ENCODE results near the gene CDCA7.
"Not testable (repeated sequence)": the region's sequence is repeated elsewhere in the genome, so short reads cannot be mapped to it uniquely, and the experiment has no call there.

CDCA7 gene

GRCh38 chr2:173354582-173355131 is at the start of gene CDCA7:
TSS of gene CDCA7 (plus strand) at chr2:173354872. CDS start at chr2:173354964, 92 bp downstream.
- Histone ChIP-seq H3K9me3 (ENCODE audit: insufficient read depth, low read length) (no peaks in the 10 kb centered on the region), H3K9ac (ENCODE audit: insufficient read length, low read depth) (peak within 1 kb of the TSS; percentile 98), H3K36me3 (ENCODE audit: insufficient read depth, insufficient read length, low read length) (peaks cover 30% of the 10 kb centered on the region), H3K4me1 (ENCODE audit: insufficient read depth, insufficient read length) (no peaks in the 10 kb centered on the region), H3K27me3 (ENCODE audit: insufficient read depth, insufficient read length) (no peaks in the 10 kb centered on the region), H3K4me3 (ENCODE audit: insufficient read length, low read depth) (peak within 1 kb of the TSS; percentile 96)
- peak; percentile 70 for DNase-seq (ENCODE audit: low read depth, low spot score)
- TF ChIP-seq SUZ12 (IDR thresholded peaks at IDR 0.05; ENCODE audit: extremely low read depth, insufficient read depth, insufficient read length): no peak

- H3K9me3 ChIP-seq (ENCODE audit: insufficient read depth, low read length): peaks cover 21% of the 10 kb centered on the region; the same call in 1 of the 2 replicates
- H3K9ac ChIP-seq (ENCODE audit: insufficient read length, low read depth): no peak overlapping the region
- H3K4me3 ChIP-seq (ENCODE audit: insufficient read length, low read depth): no peak overlapping the region
- no peaks in the 10 kb centered on the region for H3K36me3 ChIP-seq (ENCODE audit: insufficient read depth, insufficient read length, low read length)
- no peak for DNase-seq (ENCODE audit: low read depth, low spot score)
- TF ChIP-seq SUZ12 (IDR thresholded peaks at IDR 0.05; ENCODE audit: extremely low read depth, insufficient read depth, insufficient read length) (no peak), YY1 (IDR thresholded peaks at IDR 0.05; ENCODE audit: insufficient read depth, insufficient read length) (no peak), ZNF274 (IDR thresholded peaks at IDR 0.05; ENCODE audit: low read depth, low read length) (no peak)
- H3K4me1 ChIP-seq (ENCODE audit: insufficient read depth, insufficient read length): no peaks in the 10 kb centered on the region
- no peaks in the 10 kb centered on the region for H3K27me3 ChIP-seq (ENCODE audit: insufficient read depth, insufficient read length)
Observed at GRCh38 chr2:173305303-173305702, 49.4 kb upstream of the CDCA7 start.

GRCh38 chr2:173307293-173307692 is 47.4 kb upstream of the CDCA7 start:
- no peak overlapping the region for H3K9ac ChIP-seq (ENCODE audit: insufficient read length, low read depth)
- TF ChIP-seq SUZ12 (IDR thresholded peaks at IDR 0.05; ENCODE audit: extremely low read depth, insufficient read depth, insufficient read length): no peak
- TF ChIP-seq YY1 (IDR thresholded peaks at IDR 0.05; ENCODE audit: insufficient read depth, insufficient read length): no peak
- TF ChIP-seq ZNF274 (IDR thresholded peaks at IDR 0.05; ENCODE audit: low read depth, low read length): no peak
- H3K27me3 ChIP-seq (ENCODE audit: insufficient read depth, insufficient read length): no peaks in the 10 kb centered on the region
- H3K36me3 ChIP-seq (ENCODE audit: insufficient read depth, insufficient read length, low read length): no peaks in the 10 kb centered on the region
- 0 out of 2 replicates have a peak, but pooled peaks cover 4% of the 10 kb centered on the region for H3K9me3 ChIP-seq (ENCODE audit: insufficient read depth, low read length)
- no peak for DNase-seq (ENCODE audit: low read depth, low spot score)
- H3K4me1 ChIP-seq (ENCODE audit: insufficient read depth, insufficient read length): no peaks in the 10 kb centered on the region
- H3K4me3 ChIP-seq (ENCODE audit: insufficient read length, low read depth): no peak overlapping the region

- H3K27me3 ChIP-seq (ENCODE audit: insufficient read depth, insufficient read length); H3K4me3 ChIP-seq (ENCODE audit: insufficient read length, low read depth); H3K4me1 ChIP-seq (ENCODE audit: insufficient read depth, insufficient read length); DNase-seq (ENCODE audit: low read depth, low spot score); H3K36me3 ChIP-seq (ENCODE audit: insufficient read depth, insufficient read length, low read length); H3K9me3 ChIP-seq (ENCODE audit: insufficient read depth, low read length); H3K9ac ChIP-seq (ENCODE audit: insufficient read length, low read depth): not testable (repeated sequence)
Observed at GRCh38 chr2:173309370-173309769, 45.3 kb upstream of the CDCA7 start.

- no peak for DNase-seq (ENCODE audit: low read depth, low spot score)
- Histone ChIP-seq H3K36me3 (ENCODE audit: insufficient read depth, insufficient read length, low read length) (no peaks in the 10 kb centered on the region), H3K27me3 (ENCODE audit: insufficient read depth, insufficient read length) (no peaks in the 10 kb centered on the region), H3K9me3 (ENCODE audit: insufficient read depth, low read length) (0 out of 2 replicates have a peak, but pooled peaks cover 4% of the 10 kb centered on the region), H3K4me3 (ENCODE audit: insufficient read length, low read depth) (no peak overlapping the region), H3K9ac (ENCODE audit: insufficient read length, low read depth) (no peak overlapping the region), H3K4me1 (ENCODE audit: insufficient read depth, insufficient read length) (no peaks in the 10 kb centered on the region)
- no peak for TF ChIP-seq ZNF274 (IDR thresholded peaks at IDR 0.05; ENCODE audit: low read depth, low read length)
- no peak for TF ChIP-seq YY1 (IDR thresholded peaks at IDR 0.05; ENCODE audit: insufficient read depth, insufficient read length)
- no peak for TF ChIP-seq SUZ12 (IDR thresholded peaks at IDR 0.05; ENCODE audit: extremely low read depth, insufficient read depth, insufficient read length)
Observed at GRCh38 chr2:173311844-173312606, 42.6 kb upstream of the CDCA7 start.

- TF ChIP-seq ZNF274 (IDR thresholded peaks at IDR 0.05; ENCODE audit: low read depth, low read length) (no peak), YY1 (IDR thresholded peaks at IDR 0.05; ENCODE audit: insufficient read depth, insufficient read length) (no peak), SUZ12 (IDR thresholded peaks at IDR 0.05; ENCODE audit: extremely low read depth, insufficient read depth, insufficient read length) (no peak)
- Histone ChIP-seq H3K4me3 (ENCODE audit: insufficient read length, low read depth) (no peak overlapping the region), H3K9me3 (ENCODE audit: insufficient read depth, low read length) (peaks cover 10% of the 10 kb centered on the region; the same call in 1 of the 2 replicates), H3K27me3 (ENCODE audit: insufficient read depth, insufficient read length) (no peaks in the 10 kb centered on the region), H3K36me3 (ENCODE audit: insufficient read depth, insufficient read length, low read length) (no peaks in the 10 kb centered on the region), H3K9ac (ENCODE audit: insufficient read length, low read depth) (no peak overlapping the region), H3K4me1 (ENCODE audit: insufficient read depth, insufficient read length) (no peaks in the 10 kb centered on the region)
- DNase-seq (ENCODE audit: low read depth, low spot score): no peak
Observed at GRCh38 chr2:173323371-173323770, 31.3 kb upstream of the CDCA7 start.

GRCh38 chr2:173326806-173327205 is 27.9 kb upstream of the CDCA7 start:
- Histone ChIP-seq H3K4me1 (ENCODE audit: insufficient read depth, insufficient read length) (no peaks in the 10 kb centered on the region), H3K9ac (ENCODE audit: insufficient read length, low read depth) (no peak overlapping the region), H3K27me3 (ENCODE audit: insufficient read depth, insufficient read length) (no peaks in the 10 kb centered on the region), H3K4me3 (ENCODE audit: insufficient read length, low read depth) (no peak overlapping the region), H3K36me3 (ENCODE audit: insufficient read depth, insufficient read length, low read length) (no peaks in the 10 kb centered on the region), H3K9me3 (ENCODE audit: insufficient read depth, low read length) (peaks cover 23% of the 10 kb centered on the region)
- TF ChIP-seq YY1 (IDR thresholded peaks at IDR 0.05; ENCODE audit: insufficient read depth, insufficient read length): no peak
- no peak for TF ChIP-seq SUZ12 (IDR thresholded peaks at IDR 0.05; ENCODE audit: extremely low read depth, insufficient read depth, insufficient read length)
- TF ChIP-seq ZNF274 (IDR thresholded peaks at IDR 0.05; ENCODE audit: low read depth, low read length): no peak
- DNase-seq (ENCODE audit: low read depth, low spot score): no peak

Data from NT2/D1 (cell line).